Measurements from ENCODE around the gene DYNLRB2.

Gene DYNLRB2

DNA sequence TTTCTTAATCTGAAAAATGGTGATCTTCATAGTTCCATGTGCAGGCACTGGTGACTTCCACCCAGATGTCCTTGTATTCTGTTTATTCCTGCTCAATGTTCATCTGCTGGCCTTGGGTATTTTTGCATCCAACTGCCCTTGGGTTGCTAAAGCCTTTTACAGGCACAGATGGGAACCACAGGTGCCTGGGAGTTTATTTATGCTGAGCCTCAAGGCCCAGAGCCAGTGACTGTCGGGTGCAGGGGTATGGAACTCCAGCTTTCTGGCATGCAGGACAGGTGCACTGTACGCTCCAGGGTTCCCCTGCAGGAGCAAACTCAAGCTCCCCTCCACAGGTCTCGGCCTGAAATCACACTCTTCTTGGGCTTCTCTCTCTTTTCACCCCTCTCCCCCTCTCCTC is 22.3 kb downstream of the DYNLRB2 start:
- no peak for FAIRE-seq
- TF ChIP-seq, protein P1, sequence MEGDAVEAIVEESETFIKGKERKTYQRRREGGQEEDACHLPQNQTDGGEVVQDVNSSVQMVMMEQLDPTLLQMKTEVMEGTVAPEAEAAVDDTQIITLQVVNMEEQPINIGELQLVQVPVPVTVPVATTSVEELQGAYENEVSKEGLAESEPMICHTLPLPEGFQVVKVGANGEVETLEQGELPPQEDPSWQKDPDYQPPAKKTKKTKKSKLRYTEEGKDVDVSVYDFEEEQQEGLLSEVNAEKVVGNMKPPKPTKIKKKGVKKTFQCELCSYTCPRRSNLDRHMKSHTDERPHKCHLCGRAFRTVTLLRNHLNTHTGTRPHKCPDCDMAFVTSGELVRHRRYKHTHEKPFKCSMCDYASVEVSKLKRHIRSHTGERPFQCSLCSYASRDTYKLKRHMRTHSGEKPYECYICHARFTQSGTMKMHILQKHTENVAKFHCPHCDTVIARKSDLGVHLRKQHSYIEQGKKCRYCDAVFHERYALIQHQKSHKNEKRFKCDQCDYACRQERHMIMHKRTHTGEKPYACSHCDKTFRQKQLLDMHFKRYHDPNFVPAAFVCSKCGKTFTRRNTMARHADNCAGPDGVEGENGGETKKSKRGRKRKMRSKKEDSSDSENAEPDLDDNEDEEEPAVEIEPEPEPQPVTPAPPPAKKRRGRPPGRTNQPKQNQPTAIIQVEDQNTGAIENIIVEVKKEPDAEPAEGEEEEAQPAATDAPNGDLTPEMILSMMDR (IDR thresholded peaks at IDR 0.05; ENCODE audit: insufficient read depth, missing control alignments): no peak
- DNase-seq (ENCODE audit: insufficient read length, low spot score): no peak

DNA sequence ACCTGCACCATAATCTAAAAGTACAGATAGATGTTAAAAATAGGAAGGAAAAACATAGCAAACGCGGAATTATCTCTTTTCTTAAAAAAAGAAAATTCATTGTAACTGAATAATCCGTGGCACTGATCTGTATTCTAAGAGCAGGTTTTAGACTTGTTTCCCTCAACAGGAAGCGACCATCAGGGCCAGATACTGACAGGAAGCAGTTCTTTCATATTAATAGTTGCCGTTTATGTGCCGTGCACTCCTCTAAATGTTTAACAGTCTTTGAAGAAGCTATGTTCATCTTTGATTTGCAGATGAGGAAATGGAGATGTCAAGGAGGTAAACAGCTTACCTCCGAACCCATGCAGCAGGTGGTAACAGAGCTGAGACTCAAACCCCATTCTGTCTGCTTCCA is 23.6 kb downstream of the DYNLRB2 start:
- TF ChIP-seq, protein P1 (IDR thresholded peaks at IDR 0.05; ENCODE audit: insufficient read depth, missing control alignments): no peak
- no peak for DNase-seq (ENCODE audit: insufficient read length, low spot score)
- FAIRE-seq: no peak

DNA sequence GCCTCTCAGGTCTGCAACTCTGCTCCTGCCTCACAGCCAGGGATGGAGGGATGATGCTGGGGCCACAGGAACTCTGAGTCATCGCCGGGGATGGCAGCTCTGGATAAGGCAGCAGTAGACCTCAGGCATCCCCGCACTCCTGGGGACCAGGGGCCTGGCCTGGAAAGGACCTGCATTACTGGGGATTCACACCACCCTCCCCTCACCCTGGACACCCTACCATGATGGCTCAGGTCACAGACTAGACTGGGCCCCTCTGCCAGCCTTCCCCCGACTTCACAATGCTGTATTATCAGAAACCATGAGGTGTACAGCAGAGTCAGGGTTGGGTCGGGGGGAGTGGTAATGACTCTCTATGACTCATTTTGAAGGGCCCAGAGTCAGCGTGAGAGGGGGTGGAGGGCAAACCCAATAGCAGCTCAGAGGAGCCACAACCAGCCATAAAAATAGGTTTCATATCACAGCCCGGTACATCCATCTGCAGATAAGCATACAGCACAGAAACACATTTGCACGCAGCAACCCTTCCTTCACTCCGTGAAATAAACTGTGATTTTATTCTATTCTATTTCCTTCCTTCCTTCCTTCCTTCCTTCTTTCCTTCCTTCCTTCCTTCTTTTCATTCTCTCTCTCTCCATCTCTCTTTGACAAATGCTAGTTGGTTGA is 28.8 kb downstream of the DYNLRB2 start:
- TF ChIP-seq, protein P1 (IDR thresholded peaks at IDR 0.05; ENCODE audit: insufficient read depth, missing control alignments): no peak
- DNase-seq (ENCODE audit: insufficient read length, low spot score) (no peak), FAIRE-seq (no peak)

DNA sequence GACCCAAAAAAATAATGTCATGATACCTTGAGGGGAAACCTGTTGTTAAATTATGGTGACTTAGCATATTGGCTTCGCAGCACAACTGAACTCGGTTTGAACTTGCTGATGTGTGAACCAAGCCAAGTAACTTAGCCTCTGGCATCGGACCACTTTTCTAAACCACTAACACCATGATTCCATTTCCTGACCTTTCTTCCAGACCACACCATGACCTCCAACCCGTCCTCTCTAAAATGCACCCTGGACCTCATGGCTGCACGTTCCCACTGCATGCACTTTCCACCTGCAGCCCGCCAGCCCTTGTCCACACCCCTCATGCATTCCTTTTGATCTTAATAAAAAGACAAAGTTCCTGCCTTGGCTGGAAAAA is 29.3 kb downstream of the DYNLRB2 start:
- DNase-seq (ENCODE audit: insufficient read length, low spot score) (no peak), FAIRE-seq (no peak)
- TF ChIP-seq, protein P1 (IDR thresholded peaks at IDR 0.05; ENCODE audit: insufficient read depth, missing control alignments): no peak

DNA sequence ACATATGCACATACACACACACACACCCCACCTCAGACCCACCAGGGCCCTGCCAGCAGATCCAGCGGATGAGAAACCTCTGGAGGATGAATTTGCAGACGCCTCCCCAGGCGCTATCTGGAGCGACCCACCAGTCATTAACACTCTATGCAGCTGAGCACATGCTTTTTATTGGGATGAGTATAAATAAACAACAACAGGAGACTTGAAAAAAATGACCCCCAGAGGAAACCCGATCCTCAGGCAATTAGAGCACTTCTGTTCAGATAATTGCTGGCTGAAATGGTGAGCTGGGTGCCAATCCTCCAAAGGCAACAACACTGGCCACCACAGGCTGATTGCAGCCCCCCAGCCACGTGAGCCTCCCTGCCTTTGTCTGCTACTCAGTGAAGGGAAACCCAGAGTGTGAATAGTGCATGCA is 32.9 kb downstream of the DYNLRB2 start:
- DNase-seq (ENCODE audit: insufficient read length, low spot score): no peak
- FAIRE-seq: no peak
- TF ChIP-seq, protein P1 (IDR thresholded peaks at IDR 0.05; ENCODE audit: insufficient read depth, missing control alignments): no peak

DNA sequence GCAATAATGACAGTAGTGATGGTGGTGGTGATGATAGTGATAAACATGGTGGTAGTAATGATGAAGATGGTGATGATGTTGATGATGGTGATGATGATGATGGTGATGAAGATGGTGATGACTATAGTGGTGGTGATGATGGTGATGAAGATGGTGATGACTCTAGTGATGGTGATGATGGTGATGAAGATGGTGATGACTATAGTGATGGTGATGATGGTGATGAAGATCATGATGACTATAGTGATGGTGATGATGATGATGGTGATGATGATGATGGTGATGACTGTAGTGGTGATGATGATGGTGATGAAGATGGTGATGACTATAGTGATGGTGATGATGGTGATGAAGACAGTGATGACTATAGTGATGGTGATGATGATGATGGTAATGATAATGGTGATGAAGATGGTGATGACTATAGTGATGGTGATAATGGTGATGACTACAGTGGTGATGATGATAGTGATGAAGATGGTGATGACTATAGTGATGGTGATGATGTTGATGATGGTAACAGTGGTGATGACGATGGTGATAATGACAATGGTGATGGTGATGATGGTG is 35.6 kb downstream of the DYNLRB2 start:
- no peak for DNase-seq (ENCODE audit: insufficient read length, low spot score)
- FAIRE-seq: no peak
- TF ChIP-seq, protein P1 (IDR thresholded peaks at IDR 0.05; ENCODE audit: insufficient read depth, missing control alignments): no peak

Measured in D721Med (cell line).